Astrocyte of the spinal cord (primary cell): ENCODE measurements around the gene COG4.

ENCODE experiments used
- DNase-seq: peaks from one replicate; pipeline ENCODE4 v3.0.0; 2011; ENCODE audit warnings: low read depth, low spot score
- H3K4me3 ChIP-seq: 2 replicates; pipeline ENCODE4 v1.5.1; 2011; ENCODE audit warnings: low read depth, mild to moderate bottlenecking, low read length, moderate library complexity
- CTCF ChIP-seq: IDR thresholded peaks from 2 replicates; pipeline ENCODE4 v1.5.1; 2012; ENCODE audit warnings: low read depth, mild to moderate bottlenecking, low read length, inconsistent platforms
- in situ Hi-C: cut with HindIII; loops from 2 replicates; pipeline ENCODE4 v1.10.0; 2017; ENCODE audit warnings: low sequenced_read_pairs

COG4 gene

GRCh38 chr16:70495425-70496182, 27.8 kb downstream of the COG4 start:
- no peak for DNase-seq
- H3K4me3 ChIP-seq: no peak overlapping the region
- in situ Hi-C loops: no loop called here
- TF ChIP-seq CTCF: no peak

GRCh38 chr16:70494777-70495176, 28.6 kb downstream of the COG4 start:
- in situ Hi-C loops: no loop called here
- DNase-seq: no peak
- no peak for TF ChIP-seq CTCF
- no peak overlapping the region for H3K4me3 ChIP-seq

GRCh38 chr16:70494202-70494770, 29.1 kb downstream of the COG4 start:
- in situ Hi-C loops: no loop called here
- DNase-seq: no peak
- TF ChIP-seq CTCF: no peak
- H3K4me3 ChIP-seq: no peak overlapping the region

- DNase-seq: no peak
- no peak for TF ChIP-seq CTCF
- H3K4me3 ChIP-seq: no peak overlapping the region
- in situ Hi-C loops: no loop called here
Measured at GRCh38 chr16:70493802-70494201, 29.6 kb downstream of the COG4 start.

- DNase-seq: no peak
- in situ Hi-C loops: no loop called here
- no peak overlapping the region for H3K4me3 ChIP-seq
- TF ChIP-seq CTCF: no peak
Measured at GRCh38 chr16:70490261-70490660, 33.1 kb downstream of the COG4 start.

GRCh38 chr16:70484867-70485266, 38.5 kb downstream of the COG4 start:
- no peak overlapping the region for H3K4me3 ChIP-seq
- no peak for DNase-seq
- in situ Hi-C loops: no loop called here
- no peak for TF ChIP-seq CTCF
